Glutamatergic neuron (in vitro differentiated cells): ENCODE measurements around the gene ETDB. TPM values are rescaled to one million over a fixed set of nuclear protein-coding genes. Genes with fewer than 3 reads are reported as not detected.
"Not testable (repeated sequence)": the region's sequence is repeated elsewhere in the genome, so short reads cannot be mapped to it uniquely, and the experiment has no call there.

Experiments
- DNase-seq: peaks from one replicate; pipeline ENCODE4 v3.0.0; 2022
- H3K27ac Mint-ChIP-seq: one replicate; pipeline ENCODE4 v1.8.0; 2020; ENCODE audit warnings: mild to moderate bottlenecking, mixed read lengths, inconsistent platforms; ENCODE audit not compliant: unreplicated experiment
- H3K27me3 Mint-ChIP-seq: one replicate; pipeline ENCODE4 v1.8.0; 2020; ENCODE audit warnings: mild to moderate bottlenecking, moderate library complexity, mixed read lengths, inconsistent platforms; ENCODE audit not compliant: unreplicated experiment
- H3K36me3 Mint-ChIP-seq: one replicate; pipeline ENCODE4 v1.8.0; 2020; ENCODE audit warnings: mild to moderate bottlenecking, mixed read lengths, inconsistent platforms; ENCODE audit not compliant: unreplicated experiment
- H3K4me1 Mint-ChIP-seq: one replicate; pipeline ENCODE4 v1.8.0; 2020; ENCODE audit warnings: mild to moderate bottlenecking, low read depth, mixed read lengths, inconsistent platforms; ENCODE audit not compliant: unreplicated experiment
- H3K4me3 Mint-ChIP-seq: one replicate; pipeline ENCODE4 v1.8.0; 2020; ENCODE audit warnings: mild to moderate bottlenecking, mixed read lengths, inconsistent platforms; ENCODE audit not compliant: unreplicated experiment
- H3K9me3 Mint-ChIP-seq: one replicate; pipeline ENCODE4 v1.8.0; 2020; ENCODE audit warnings: mild to moderate bottlenecking, moderate library complexity, mixed read lengths, inconsistent platforms; ENCODE audit not compliant: unreplicated experiment
- CTCF ChIP-seq: fragments of 200-600 bp; sonication (generic); IDR thresholded peaks from one replicate; pipeline ENCODE4 v1.5.0; 2021; ENCODE audit not compliant: partially characterized antibody, unreplicated experiment
- total RNA-seq: library from RNA; stranded (reverse); fragmentation: NEBNext Ultra II Directional; extraction: Animal tissue kit (Norgen Biotek cat#: 25700); gene quantifications from one replicate; pipeline ENCODE4 v1.2.1, GENCODE V29; 2021; ENCODE audit not compliant: unreplicated experiment

Gene ETDB
- total RNA-seq, 1 donor from 2014 or later = not detected

GRCh38 chrX:135112743-135113142 lies 7.6 kb downstream of the ETDB start:
- H3K4me1 Mint-ChIP-seq = no peaks in the 10 kb centered on the region
- no peak overlapping the region for H3K4me3 Mint-ChIP-seq
- no peak for DNase-seq
- no peak for TF ChIP-seq CTCF
- no peaks in the 10 kb centered on the region for H3K27me3 Mint-ChIP-seq
- H3K36me3 Mint-ChIP-seq = no peaks in the 10 kb centered on the region
- no peak overlapping the region for H3K27ac Mint-ChIP-seq
- H3K9me3 Mint-ChIP-seq = no peaks in the 10 kb centered on the region

DNA sequence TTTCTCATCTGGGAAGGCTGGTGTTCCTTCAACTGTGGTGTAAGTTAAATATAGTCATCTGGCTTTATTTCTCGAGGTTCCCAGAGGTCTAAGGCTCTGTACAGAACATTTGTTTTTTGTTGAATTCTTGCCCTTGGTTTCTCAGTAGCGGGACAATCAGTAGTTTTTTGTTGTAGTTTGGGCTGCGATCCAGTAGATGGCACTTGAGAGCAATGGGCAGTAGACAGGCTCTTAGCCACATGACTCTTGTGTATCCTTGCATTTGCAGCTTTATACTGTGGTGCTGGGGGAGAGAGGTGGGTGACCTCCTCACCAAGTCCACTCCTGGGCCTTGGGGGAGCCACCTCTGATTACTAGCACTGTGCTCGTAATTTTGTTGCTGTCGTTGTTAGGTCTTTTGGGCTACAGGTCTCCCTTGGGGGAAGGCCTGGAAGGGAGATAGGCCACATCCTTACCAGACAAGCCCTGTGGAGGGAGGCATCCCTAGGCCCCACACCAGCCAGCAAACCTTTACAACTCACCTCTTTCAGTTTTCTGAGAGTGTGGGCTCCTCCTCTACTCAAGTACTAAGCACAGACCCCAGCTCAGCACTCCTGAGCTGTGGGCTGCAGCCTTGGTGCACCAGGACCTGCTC lies 8.1 kb downstream of the ETDB start:
- no peak overlapping the region for H3K27ac Mint-ChIP-seq
- TF ChIP-seq CTCF = peak; percentile 45
- H3K36me3 Mint-ChIP-seq = no peaks in the 10 kb centered on the region
- H3K27me3 Mint-ChIP-seq = no peaks in the 10 kb centered on the region
- DNase-seq = no peak
- no peaks in the 10 kb centered on the region for H3K4me1 Mint-ChIP-seq
- H3K4me3 Mint-ChIP-seq = no peak overlapping the region
- no peaks in the 10 kb centered on the region for H3K9me3 Mint-ChIP-seq

DNA sequence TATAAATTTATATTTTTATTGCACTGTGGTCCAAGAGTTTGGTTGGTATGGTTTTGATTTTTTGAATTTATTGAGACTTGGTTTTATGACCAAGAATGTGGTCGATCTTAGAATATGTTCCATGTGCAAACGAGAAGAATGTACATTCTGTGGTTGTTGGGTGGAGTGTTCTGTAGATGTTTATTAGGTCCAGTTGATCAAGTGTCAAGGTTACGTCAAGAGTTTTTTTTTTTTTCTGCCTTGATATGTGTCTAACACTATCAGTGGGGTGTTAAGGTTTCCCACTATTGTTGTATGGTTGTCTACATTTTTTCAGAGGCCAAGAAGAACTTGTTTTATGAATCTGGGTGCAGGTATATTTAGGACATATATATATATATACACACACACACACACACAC lies 10.8 kb downstream of the ETDB start:
- no peaks in the 10 kb centered on the region for H3K9me3 Mint-ChIP-seq
- H3K36me3 Mint-ChIP-seq = no peaks in the 10 kb centered on the region
- no peak for DNase-seq
- TF ChIP-seq CTCF = no peak
- H3K27me3 Mint-ChIP-seq = no peaks in the 10 kb centered on the region
- H3K4me1 Mint-ChIP-seq = no peaks in the 10 kb centered on the region
- H3K27ac Mint-ChIP-seq = no peak overlapping the region
- H3K4me3 Mint-ChIP-seq = no peak overlapping the region

DNA sequence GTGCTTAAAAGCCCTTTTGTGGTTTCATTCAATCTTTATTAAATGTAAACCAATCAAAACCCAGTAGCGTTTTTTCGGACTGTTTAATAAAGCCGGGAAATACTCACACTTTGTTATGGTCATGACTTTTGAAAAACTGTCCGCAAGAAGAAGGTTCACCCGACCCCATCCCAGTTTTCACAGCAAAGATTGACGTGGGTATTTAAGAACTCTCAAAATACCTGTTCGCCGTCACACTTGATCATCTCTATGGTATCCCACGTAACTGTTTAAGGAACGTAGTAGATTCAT lies 20.9 kb downstream of the ETDB start:
- peak overlapping the region; percentile 82 for H3K4me3 Mint-ChIP-seq
- peaks cover 4% of the 10 kb centered on the region for H3K9me3 Mint-ChIP-seq
- H3K36me3 Mint-ChIP-seq = no peaks in the 10 kb centered on the region
- H3K27ac Mint-ChIP-seq = peak overlapping the region; percentile 89
- DNase-seq = no peak
- no peak for TF ChIP-seq CTCF
- H3K27me3 Mint-ChIP-seq = peaks cover 6% of the 10 kb centered on the region
- peaks cover 4% of the 10 kb centered on the region for H3K4me1 Mint-ChIP-seq

DNA sequence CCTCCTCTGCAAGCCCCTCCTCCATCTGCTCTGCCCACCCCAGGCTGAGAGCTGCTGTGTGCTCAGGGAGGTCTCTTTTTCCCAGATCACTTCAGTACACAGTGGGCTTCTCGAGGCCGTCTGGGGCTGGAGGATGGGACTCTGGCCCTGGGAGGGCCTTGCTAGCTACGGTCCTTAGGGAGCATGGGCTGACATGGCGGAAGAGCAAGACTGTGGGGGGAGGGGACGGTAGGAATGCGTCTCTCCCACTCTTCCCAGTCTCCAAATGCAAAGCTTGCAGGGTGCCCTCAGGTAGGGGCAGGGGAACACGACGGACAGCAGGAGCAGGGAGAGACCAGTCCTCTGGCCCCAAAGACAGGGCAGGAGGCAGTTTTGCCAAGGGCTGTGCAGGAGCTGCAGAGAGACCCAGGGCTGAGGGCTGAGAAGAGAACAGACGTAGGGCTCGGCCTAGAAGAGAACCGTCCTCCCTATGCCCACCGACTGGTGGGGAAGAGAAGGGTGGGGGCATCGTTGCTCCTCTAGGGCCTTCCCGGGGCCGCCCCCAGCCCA lies 23.1 kb downstream of the ETDB start:
- not testable (repeated sequence) for H3K9me3 Mint-ChIP-seq, H3K27me3 Mint-ChIP-seq, H3K4me1 Mint-ChIP-seq, H3K36me3 Mint-ChIP-seq
- Mint-ChIP-seq H3K27ac (peak overlapping the region; percentile 80), H3K4me3 (peak overlapping the region; percentile 90)
- DNase-seq = peak; percentile 24
